GM12892 (cell line): ENCODE data around the gene KAT6B.

Experiments
- POLR2A ChIP-seq: IDR thresholded peaks from 2 replicates; pipeline ENCODE4 v1.6.1; 2011; ENCODE audit warnings: low read depth, low read length, control low read depth
- TAF1 ChIP-seq: IDR thresholded peaks from 2 replicates; pipeline ENCODE4 v1.6.1; 2011; ENCODE audit warnings: low read depth, mild to moderate bottlenecking, control low read depth, low read length, borderline replicate concordance

DNA sequence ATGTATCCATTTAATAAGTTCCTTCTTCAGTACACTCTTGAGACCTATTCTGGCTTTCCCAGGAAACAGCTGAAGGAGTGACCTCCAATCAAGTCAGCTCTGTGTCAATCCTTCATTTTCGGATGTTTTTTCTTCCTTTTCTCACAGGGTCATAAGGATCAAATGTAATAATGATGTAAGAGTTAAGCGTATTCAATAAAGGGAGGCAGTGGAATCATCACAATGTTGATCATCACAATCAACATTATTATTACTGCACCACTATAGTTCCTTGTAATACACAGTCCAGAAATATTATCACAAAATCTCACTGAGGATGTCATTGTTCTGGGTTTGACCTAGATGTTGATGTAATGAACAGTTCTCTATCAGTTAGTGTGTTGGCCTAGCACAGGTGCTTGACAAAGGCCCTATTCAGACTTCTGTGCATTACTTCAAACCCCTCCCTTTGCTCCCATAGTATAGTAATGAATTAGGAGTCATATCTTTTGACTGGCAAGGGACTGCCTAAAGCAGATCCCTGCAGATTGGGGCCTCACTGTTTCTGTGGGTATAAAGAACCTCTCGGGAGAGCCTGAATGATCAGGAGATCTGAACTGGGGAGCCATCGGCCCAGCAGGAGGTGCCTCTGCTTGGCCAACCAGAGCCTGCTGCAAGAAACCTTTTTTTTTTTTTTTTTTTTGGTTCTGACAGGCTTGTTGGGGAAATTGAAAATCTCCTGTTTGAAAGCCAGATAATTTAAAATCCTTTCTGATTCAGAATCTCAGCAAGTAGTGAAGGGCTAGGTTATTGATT is 100.6 kb downstream of the KAT6B start:
- TF ChIP-seq TAF1 (no peak), POLR2A (no peak)
